ENCODE results near the gene MAGEA8. TPM values are rescaled to one million over a fixed set of nuclear protein-coding genes. Genes with fewer than 3 reads are reported as not detected.

Gene MAGEA8, protein sequence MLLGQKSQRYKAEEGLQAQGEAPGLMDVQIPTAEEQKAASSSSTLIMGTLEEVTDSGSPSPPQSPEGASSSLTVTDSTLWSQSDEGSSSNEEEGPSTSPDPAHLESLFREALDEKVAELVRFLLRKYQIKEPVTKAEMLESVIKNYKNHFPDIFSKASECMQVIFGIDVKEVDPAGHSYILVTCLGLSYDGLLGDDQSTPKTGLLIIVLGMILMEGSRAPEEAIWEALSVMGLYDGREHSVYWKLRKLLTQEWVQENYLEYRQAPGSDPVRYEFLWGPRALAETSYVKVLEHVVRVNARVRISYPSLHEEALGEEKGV
- not detected for total RNA-seq

GRCh38 chrX:149881081-149881711 is at the start of gene MAGEA8:
Gene MAGEA8 (plus strand): TSS chrX:149881183. CDS start chrX:149884273, 3,090 bp downstream.

DNA sequence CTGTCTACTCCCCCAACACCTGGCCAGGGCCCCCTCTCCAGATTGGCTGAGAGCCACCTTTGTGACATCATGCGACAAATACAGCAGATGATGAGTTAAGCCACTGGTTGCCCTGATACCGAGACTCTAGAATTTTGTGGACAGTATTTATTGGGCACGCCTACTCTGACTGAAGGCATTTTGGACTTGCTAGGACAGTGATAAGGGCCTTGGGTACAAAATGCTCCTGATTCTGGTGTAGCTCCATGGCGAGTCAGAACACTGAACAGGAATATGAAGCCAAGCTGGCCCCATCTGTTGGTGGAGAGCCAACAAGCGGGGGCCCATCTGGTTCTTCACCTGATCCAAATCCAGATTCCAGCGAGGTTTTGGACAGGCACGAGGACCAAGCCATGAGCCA is 48.4 kb downstream of the MAGEA8 start, which contains the start of gene HSFX4:
HSFX4 (plus strand) TSS at position 174 of the 400 bp plus-strand sequence; CDS start at position 246, 72 bp downstream.

Other genes with a start within 250 kb of the MAGEA8 start
- gene TMEM185A, start 249.4 kb upstream of the MAGEA8 start, total RNA-seq, result 35.7 TPM
- not detected for gene MAGEA11, start 169.1 kb upstream of the MAGEA8 start, total RNA-seq
- 1.7 TPM for gene HSFX1, start 107.1 kb upstream of the MAGEA8 start, total RNA-seq
- not detected for gene MAGEA9, start 99.3 kb upstream of the MAGEA8 start, total RNA-seq
- gene HSFX4, start 48.4 kb downstream of the MAGEA8 start, total RNA-seq, result not detected
- 20.4 TPM for gene EOLA2, start 57.3 kb downstream of the MAGEA8 start, total RNA-seq

Data from metanephros (tissue), 1 donor.